GM18868 (cell line): ENCODE results near the gene ALK.

Experiments
- ATAC-seq: cut with Tn5 transposase; IDR thresholded peaks from one replicate; pipeline ENCODE4 v1.9.1; 2021; ENCODE audit warnings: mild to moderate bottlenecking, moderate library complexity; ENCODE audit not compliant: unreplicated experiment

The ALK gene

GRCh38 chr2:29614295-29614830 is 307.0 kb downstream of the ALK start:
- no peak for ATAC-seq

- ATAC-seq: no peak
These were observed 307.6 kb downstream of the ALK start for GRCh38 chr2:29613792-29614266.

GRCh38 chr2:29613067-29613466 is 308.3 kb downstream of the ALK start:
- no peak for ATAC-seq

GRCh38 chr2:29612568-29612967 is 308.8 kb downstream of the ALK start:
- no peak for ATAC-seq

GRCh38 chr2:29611850-29612249 is 309.5 kb downstream of the ALK start:
- ATAC-seq: no peak

- no peak for ATAC-seq
These were observed 310.1 kb downstream of the ALK start for GRCh38 chr2:29611261-29611660.

GRCh38 chr2:29610569-29610968 is 310.8 kb downstream of the ALK start:
- no peak for ATAC-seq

- ATAC-seq: no peak
These were observed 314.4 kb downstream of the ALK start for GRCh38 chr2:29607038-29607420.

- no peak for ATAC-seq
These were observed 315.0 kb downstream of the ALK start for GRCh38 chr2:29606104-29607037.

GRCh38 chr2:29603341-29603740 is 318.0 kb downstream of the ALK start:
- no peak for ATAC-seq

- no peak for ATAC-seq
These were observed 319.5 kb downstream of the ALK start for GRCh38 chr2:29601872-29602271.

- no peak for ATAC-seq
These were observed 320.1 kb downstream of the ALK start for GRCh38 chr2:29601321-29601720.

GRCh38 chr2:29599946-29600345 is 321.4 kb downstream of the ALK start:
- no peak for ATAC-seq

GRCh38 chr2:29598978-29599377 is 322.4 kb downstream of the ALK start:
- ATAC-seq: no peak

- no peak for ATAC-seq
These were observed 324.4 kb downstream of the ALK start for GRCh38 chr2:29597035-29597434.

- no peak for ATAC-seq
These were observed 324.8 kb downstream of the ALK start for GRCh38 chr2:29596584-29596983.

- ATAC-seq: no peak
These were observed 329.8 kb downstream of the ALK start for GRCh38 chr2:29591600-29591999.

- no peak for ATAC-seq
These were observed 331.2 kb downstream of the ALK start for GRCh38 chr2:29590211-29590610.

GRCh38 chr2:29589440-29590103 is 331.8 kb downstream of the ALK start:
- ATAC-seq: no peak

- ATAC-seq: no peak
These were observed 333.8 kb downstream of the ALK start for GRCh38 chr2:29587402-29588190.

GRCh38 chr2:29586919-29587318 is 334.5 kb downstream of the ALK start:
- no peak for ATAC-seq
